ENCODE results near the gene TINCR.

GRCh38 chr19:5609881-5610448 lies 42.2 kb upstream of the TINCR start:
- TF ChIP-seq JUN (IDR thresholded peaks at IDR 0.05; ENCODE audit: borderline replicate concordance, insufficient read depth, insufficient read length, low read depth): no peak
- TF ChIP-seq POLR2A (IDR thresholded peaks at IDR 0.05; ENCODE audit: low read depth, low read length): no peak
- TF ChIP-seq CTCF (IDR thresholded peaks at IDR 0.05; ENCODE audit: extremely low read depth in 1 of 2, insufficient read depth in 1 of 2, low read depth in 1 of 2, low read length in 2 of 2): no peak

Measured in endothelial cell of umbilical vein (primary cell).